ENCODE data around the gene DPP3. TPM values are rescaled to one million over a fixed set of nuclear protein-coding genes. Genes with fewer than 3 reads are reported as not detected.
"Not testable (repeated sequence)": the region's sequence is repeated elsewhere in the genome, so short reads cannot be mapped to it uniquely, and the experiment has no call there.

Gene DPP3
- total RNA-seq, 1 donor from 2014 or later: 32.9 TPM

DNA sequence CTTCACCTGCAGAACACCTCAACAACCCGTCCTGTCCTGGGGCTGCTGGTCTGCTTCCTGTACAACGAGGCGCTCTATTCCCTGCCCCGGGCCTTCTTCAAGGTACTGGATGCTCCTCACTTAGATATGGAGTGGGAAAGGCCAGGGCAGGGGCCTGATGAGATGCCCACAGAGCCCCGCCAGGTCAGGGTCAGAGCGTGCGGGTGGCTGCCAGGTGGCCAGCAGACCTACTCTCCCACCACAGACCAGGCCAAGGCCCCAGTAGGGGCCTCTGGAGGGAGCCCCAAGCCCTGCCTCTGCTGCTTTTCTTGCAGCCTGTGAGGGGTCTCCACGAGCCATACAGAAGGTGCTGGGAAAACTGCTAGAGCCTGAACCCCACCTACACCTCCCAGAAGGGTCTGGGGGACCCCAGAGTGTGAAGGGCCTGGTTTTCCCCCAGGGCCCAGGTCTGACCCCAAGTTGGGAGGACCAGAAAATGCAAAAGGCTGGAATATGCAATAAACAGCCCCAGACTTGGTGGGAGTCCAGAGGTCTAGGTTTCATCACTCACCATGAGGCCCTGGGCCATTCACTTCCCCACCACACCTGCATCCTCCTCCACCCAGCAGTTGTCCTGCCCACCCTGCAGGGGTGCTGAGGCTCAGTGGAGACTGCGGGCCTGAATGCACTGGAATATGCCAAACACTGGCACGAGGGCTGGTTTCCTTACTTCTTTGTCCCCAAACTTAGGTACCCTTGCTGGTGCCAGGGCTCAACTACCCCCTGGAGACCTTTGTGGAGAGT lies 50.9 kb downstream of the DPP3 start:
- Mint-ChIP-seq H3K27ac (ENCODE audit: unreplicated experiment) (no peak overlapping the region), H3K36me3 (ENCODE audit: unreplicated experiment) (peaks cover 12% of the 10 kb centered on the region), H3K9me3 (ENCODE audit: unreplicated experiment) (no peaks in the 10 kb centered on the region), H3K4me1 (ENCODE audit: unreplicated experiment) (no peaks in the 10 kb centered on the region), H3K4me3 (ENCODE audit: unreplicated experiment) (no peak overlapping the region), H3K27me3 (ENCODE audit: unreplicated experiment) (no peaks in the 10 kb centered on the region)
- no peak for DNase-seq (ENCODE audit: extremely low spot score, unreplicated experiment)
- TF ChIP-seq, protein P1, sequence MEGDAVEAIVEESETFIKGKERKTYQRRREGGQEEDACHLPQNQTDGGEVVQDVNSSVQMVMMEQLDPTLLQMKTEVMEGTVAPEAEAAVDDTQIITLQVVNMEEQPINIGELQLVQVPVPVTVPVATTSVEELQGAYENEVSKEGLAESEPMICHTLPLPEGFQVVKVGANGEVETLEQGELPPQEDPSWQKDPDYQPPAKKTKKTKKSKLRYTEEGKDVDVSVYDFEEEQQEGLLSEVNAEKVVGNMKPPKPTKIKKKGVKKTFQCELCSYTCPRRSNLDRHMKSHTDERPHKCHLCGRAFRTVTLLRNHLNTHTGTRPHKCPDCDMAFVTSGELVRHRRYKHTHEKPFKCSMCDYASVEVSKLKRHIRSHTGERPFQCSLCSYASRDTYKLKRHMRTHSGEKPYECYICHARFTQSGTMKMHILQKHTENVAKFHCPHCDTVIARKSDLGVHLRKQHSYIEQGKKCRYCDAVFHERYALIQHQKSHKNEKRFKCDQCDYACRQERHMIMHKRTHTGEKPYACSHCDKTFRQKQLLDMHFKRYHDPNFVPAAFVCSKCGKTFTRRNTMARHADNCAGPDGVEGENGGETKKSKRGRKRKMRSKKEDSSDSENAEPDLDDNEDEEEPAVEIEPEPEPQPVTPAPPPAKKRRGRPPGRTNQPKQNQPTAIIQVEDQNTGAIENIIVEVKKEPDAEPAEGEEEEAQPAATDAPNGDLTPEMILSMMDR (IDR thresholded peaks at IDR 0.05): no peak

DNA sequence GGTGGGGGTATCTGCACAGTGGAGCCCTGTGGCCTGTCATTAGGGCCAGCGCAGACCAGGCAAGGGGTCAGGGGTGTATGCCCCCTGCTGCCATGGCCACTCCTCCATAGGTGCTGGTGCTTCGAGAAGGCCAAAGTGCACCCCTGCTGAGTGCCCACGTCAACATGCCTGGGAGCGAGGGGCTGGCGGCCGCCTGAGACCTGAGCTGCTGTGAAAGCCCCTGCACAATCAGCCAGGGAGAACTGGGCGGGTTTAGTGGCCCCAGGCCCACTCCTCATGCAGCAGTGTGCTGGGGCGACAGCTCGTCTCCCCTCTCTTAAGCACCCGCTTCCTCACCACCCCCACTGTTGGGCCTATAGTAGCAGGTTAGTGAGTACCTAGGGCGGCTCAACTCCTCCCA lies 51.6 kb downstream of the DPP3 start:
- H3K27ac Mint-ChIP-seq (ENCODE audit: unreplicated experiment): no peak overlapping the region
- TF ChIP-seq, protein P1 (IDR thresholded peaks at IDR 0.05): no peak
- H3K36me3 Mint-ChIP-seq (ENCODE audit: unreplicated experiment): peaks cover 12% of the 10 kb centered on the region
- no peaks in the 10 kb centered on the region for H3K27me3 Mint-ChIP-seq (ENCODE audit: unreplicated experiment)
- H3K9me3 Mint-ChIP-seq (ENCODE audit: unreplicated experiment): no peaks in the 10 kb centered on the region
- H3K4me3 Mint-ChIP-seq (ENCODE audit: unreplicated experiment): no peak overlapping the region
- DNase-seq (ENCODE audit: extremely low spot score, unreplicated experiment): no peak
- H3K4me1 Mint-ChIP-seq (ENCODE audit: unreplicated experiment): no peaks in the 10 kb centered on the region

DNA sequence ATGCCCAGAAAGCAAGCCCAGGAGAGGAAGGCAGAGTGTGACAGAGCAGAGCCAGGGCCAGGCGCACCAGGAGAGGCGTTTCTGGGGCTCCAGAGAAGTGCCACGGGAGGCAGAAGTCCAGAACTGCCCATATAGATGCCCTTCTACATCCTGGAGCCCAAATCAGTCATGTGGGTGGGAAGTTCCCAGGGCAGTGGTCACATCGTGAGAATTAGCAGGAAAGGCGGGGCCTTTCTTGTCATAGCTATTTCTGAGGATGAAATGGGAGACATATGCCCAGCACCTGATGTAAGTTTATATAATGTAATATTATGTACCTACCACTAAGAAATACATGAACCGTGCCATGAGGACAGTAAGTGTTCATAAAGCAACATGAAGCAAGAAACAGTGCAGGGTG lies 52.5 kb downstream of the DPP3 start:
- H3K4me1 Mint-ChIP-seq (ENCODE audit: unreplicated experiment): no peaks in the 10 kb centered on the region
- no peak overlapping the region for H3K4me3 Mint-ChIP-seq (ENCODE audit: unreplicated experiment)
- H3K36me3 Mint-ChIP-seq (ENCODE audit: unreplicated experiment): peaks cover 15% of the 10 kb centered on the region
- DNase-seq (ENCODE audit: extremely low spot score, unreplicated experiment): no peak
- TF ChIP-seq, protein P1 (IDR thresholded peaks at IDR 0.05): no peak
- no peaks in the 10 kb centered on the region for H3K9me3 Mint-ChIP-seq (ENCODE audit: unreplicated experiment)
- H3K27me3 Mint-ChIP-seq (ENCODE audit: unreplicated experiment): no peaks in the 10 kb centered on the region
- no peak overlapping the region for H3K27ac Mint-ChIP-seq (ENCODE audit: unreplicated experiment)

DNA sequence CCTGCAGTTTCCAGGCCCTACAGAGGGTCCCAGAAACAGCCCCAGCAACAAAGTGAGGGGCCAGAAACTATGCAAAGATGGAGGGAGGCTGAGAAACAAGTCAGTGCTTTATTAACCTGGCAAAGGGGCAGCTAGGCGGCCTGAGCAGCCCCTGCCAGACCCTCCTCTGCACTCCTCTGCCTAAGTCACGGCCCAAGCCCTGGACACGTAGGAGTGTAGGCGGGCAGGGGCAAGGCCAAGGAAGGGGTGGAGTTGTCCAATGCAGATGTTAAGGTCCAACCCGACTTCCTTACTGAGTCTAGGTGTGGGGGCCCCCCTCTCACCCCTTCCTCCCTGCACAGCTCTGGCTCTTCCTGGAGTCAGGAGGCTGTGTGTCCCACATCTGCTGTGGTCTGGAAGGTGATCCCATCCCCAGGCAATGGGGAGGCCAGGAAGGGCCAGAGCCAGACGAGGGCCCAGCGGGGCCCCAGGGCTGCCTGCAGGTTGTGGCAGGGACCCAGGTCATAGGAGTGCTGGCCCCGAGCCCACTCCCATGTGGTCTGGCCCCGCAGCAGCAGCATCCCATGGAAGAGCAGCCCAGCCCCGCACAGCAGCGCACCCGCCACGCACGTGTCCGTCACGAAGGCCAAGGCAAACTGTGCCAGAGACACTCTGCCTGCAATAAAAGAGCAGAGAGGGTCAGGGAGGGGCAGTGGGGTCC lies 59.1 kb downstream of the DPP3 start:
- no peaks in the 10 kb centered on the region for H3K9me3 Mint-ChIP-seq (ENCODE audit: unreplicated experiment)
- peaks cover 24% of the 10 kb centered on the region for H3K36me3 Mint-ChIP-seq (ENCODE audit: unreplicated experiment)
- H3K27ac Mint-ChIP-seq (ENCODE audit: unreplicated experiment): no peak overlapping the region

DNA sequence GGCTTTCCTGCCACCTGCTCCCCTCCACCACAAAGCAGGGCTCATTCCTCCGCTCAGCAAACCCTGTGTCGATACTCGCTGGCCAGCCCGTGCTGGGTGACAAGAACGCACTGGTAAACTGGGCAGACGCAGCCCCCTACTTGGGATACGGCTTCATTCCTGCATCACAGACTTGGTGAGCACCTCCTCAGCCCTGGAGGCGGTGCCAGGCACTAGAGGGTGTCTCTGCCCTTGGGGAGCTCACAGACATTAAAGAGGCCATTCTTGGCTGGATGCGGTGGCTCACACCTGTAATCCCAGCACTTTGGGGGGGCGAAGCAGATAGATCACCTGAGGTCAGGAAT lies 59.6 kb downstream of the DPP3 start:
- TF ChIP-seq, protein P1 (IDR thresholded peaks at IDR 0.05): no peak
- no peak for DNase-seq (ENCODE audit: extremely low spot score, unreplicated experiment)
- Mint-ChIP-seq H3K36me3 (ENCODE audit: unreplicated experiment) (peaks cover 24% of the 10 kb centered on the region), H3K4me1 (ENCODE audit: unreplicated experiment) (peaks cover 5% of the 10 kb centered on the region), H3K27me3 (ENCODE audit: unreplicated experiment) (no peaks in the 10 kb centered on the region), H3K4me3 (ENCODE audit: unreplicated experiment) (no peak overlapping the region), H3K9me3 (ENCODE audit: unreplicated experiment) (no peaks in the 10 kb centered on the region), H3K27ac (ENCODE audit: unreplicated experiment) (no peak overlapping the region)

More for the DNA sequence above, 59.1 kb downstream of the DPP3 start:
- DNase-seq (ENCODE audit: extremely low spot score, unreplicated experiment): no peak
- Mint-ChIP-seq H3K27me3 (ENCODE audit: unreplicated experiment) (no peaks in the 10 kb centered on the region), H3K4me3 (ENCODE audit: unreplicated experiment) (no peak overlapping the region), H3K4me1 (ENCODE audit: unreplicated experiment) (peaks cover 4% of the 10 kb centered on the region)
- TF ChIP-seq, protein P1 (IDR thresholded peaks at IDR 0.05): no peak

DNA sequence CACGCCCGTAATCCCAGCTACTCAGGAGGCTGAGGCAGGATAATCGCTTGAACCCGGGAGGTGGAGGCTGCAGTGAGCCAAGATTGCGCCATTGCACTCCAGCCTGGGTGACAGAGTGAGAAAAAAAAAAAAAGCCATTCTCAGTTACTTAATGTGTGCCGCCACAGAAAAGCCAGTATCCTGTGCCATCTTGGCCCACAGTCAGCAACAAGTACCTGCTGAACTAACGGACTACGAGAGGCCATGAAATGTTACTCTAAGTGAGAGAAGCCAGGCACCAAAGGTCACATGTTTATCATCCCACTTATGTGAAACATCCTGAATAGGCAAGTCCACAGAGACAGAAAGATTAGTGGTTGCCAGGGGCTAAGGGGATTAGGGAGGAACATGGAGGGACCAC lies 60.4 kb downstream of the DPP3 start:
- H3K9me3 Mint-ChIP-seq (ENCODE audit: unreplicated experiment); H3K27ac Mint-ChIP-seq (ENCODE audit: unreplicated experiment); DNase-seq (ENCODE audit: extremely low spot score, unreplicated experiment); H3K4me1 Mint-ChIP-seq (ENCODE audit: unreplicated experiment); H3K27me3 Mint-ChIP-seq (ENCODE audit: unreplicated experiment); H3K4me3 Mint-ChIP-seq (ENCODE audit: unreplicated experiment): not testable (repeated sequence)
- peaks cover 22% of the 10 kb centered on the region for H3K36me3 Mint-ChIP-seq (ENCODE audit: unreplicated experiment)

Data from osteocyte (in vitro differentiated cells).